Colonic mucosa (tissue), 4 donors: ENCODE measurements around the gene SCGB1D4. TPM values are rescaled to one million over a fixed set of nuclear protein-coding genes. Genes with fewer than 3 reads are reported as not detected.

ENCODE experiments used
- DNase-seq: peaks from one replicate; pipeline ENCODE4 v3.0.0-alpha.2; 2020
- H3K27ac ChIP-seq: fragments of 200-600 bp; one replicate; pipeline ENCODE4 v1.8.0; 2021
- H3K27me3 ChIP-seq: fragments of 200-600 bp; one replicate; pipeline ENCODE4 v1.8.0; 2021
- H3K36me3 ChIP-seq: fragments of 200-600 bp; one replicate; pipeline ENCODE4 v1.8.0; 2021
- H3K4me1 ChIP-seq: fragments of 200-600 bp; one replicate; pipeline ENCODE4 v1.8.0; 2021; ENCODE audit warnings: mild to moderate bottlenecking
- H3K4me3 ChIP-seq: fragments of 200-600 bp; one replicate; pipeline ENCODE4 v1.8.0; 2021
- H3K9ac ChIP-seq, 2 donors: one replicate each; pipeline ENCODE4 v1.7.0; 2013; ENCODE audit warnings: control low read depth in 2 of 2, low read depth in 2 of 2, low read length in 2 of 2
- H3K9me3 ChIP-seq: fragments of 200-600 bp; one replicate; pipeline ENCODE4 v1.8.0; 2021
- intact Hi-C: fragments of 100-400 bp; cut with DNase I; formaldehyde crosslinking; loops from one replicate; pipeline ENCODE4 v1.14.1; 2022
- total RNA-seq, 2 donors: library from RNA; stranded (reverse); fragmentation: NEBNext Ultra II Directional in 1 of 2; extraction: Animal tissue kit (Norgen Biotek cat#: 25700) in 1 of 2; gene quantifications; one replicate each; pipeline ENCODE4 v1.2.1, GENCODE V29; 2021
- TF ChIP-seq, protein P1 (sequence below): fragments of 200-600 bp; IDR thresholded peaks from one replicate; pipeline ENCODE4 v1.8.0; 2022; ENCODE audit warnings: antibody characterized with exemption, mild to moderate bottlenecking
- donor health status: healthy.
- donor health status: DM: no; HTN: no; CAD: no.
- donor health status: DM: no; HTN: no; CAD: no.

The SCGB1D4 gene
- total RNA-seq, 2 donors from 2014 or later: not detected

DNA sequence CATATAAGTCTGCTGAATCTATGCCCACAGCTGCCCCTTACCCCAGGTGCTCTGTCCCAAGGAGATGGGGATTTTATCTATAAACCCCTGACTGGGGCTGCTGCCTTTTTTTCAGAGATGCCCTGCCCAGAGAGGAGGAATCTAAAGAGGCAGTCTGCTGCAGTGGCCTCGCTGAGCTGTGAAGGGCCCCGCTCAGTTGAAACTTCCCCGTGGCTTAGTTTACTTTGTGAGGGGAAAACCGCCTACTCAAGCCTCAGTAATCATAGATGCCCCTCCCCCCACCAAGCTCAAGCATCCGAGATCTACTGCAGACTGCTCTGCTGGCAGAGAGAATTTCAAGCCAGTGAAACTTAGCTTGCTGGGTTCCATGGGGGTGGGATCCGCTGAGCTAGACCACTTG, 7.4 kb upstream of the SCGB1D4 start:
- Histone ChIP-seq H3K9ac (no peak overlapping the region), H3K36me3 (no peaks in the 10 kb centered on the region), H3K4me1 (no peaks in the 10 kb centered on the region), H3K27me3 (no peaks in the 10 kb centered on the region), H3K4me3 (no peak overlapping the region), H3K27ac (no peak overlapping the region), H3K9me3 (no peaks in the 10 kb centered on the region)
- DNase-seq: no peak
- intact Hi-C loops: no loop called here
- TF ChIP-seq, protein P1, sequence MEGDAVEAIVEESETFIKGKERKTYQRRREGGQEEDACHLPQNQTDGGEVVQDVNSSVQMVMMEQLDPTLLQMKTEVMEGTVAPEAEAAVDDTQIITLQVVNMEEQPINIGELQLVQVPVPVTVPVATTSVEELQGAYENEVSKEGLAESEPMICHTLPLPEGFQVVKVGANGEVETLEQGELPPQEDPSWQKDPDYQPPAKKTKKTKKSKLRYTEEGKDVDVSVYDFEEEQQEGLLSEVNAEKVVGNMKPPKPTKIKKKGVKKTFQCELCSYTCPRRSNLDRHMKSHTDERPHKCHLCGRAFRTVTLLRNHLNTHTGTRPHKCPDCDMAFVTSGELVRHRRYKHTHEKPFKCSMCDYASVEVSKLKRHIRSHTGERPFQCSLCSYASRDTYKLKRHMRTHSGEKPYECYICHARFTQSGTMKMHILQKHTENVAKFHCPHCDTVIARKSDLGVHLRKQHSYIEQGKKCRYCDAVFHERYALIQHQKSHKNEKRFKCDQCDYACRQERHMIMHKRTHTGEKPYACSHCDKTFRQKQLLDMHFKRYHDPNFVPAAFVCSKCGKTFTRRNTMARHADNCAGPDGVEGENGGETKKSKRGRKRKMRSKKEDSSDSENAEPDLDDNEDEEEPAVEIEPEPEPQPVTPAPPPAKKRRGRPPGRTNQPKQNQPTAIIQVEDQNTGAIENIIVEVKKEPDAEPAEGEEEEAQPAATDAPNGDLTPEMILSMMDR: no peak

DNA sequence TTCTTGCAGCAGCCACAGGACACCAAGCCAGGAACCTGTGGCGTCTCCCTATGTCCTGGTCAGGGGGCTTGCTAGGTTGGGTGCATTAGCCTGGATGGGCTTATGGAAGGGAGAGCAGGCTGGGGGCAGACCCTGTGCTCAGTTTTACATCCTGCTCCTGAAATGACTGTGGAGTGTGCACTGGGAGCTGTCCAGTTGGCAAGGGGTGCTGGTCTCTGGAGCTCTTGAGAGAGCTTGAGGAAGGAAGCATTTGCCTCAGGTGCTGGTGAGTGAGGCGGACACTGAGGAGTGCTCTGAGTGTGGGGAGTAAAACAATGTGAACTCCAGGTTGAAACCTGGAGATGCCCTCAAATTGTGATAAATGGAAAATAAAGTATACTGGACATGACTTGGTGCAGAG, 3.4 kb downstream of the SCGB1D4 start:
- H3K4me1 ChIP-seq: no peaks in the 10 kb centered on the region
- DNase-seq: no peak
- H3K27me3 ChIP-seq: no peaks in the 10 kb centered on the region
- intact Hi-C loops: no loop called here
- H3K27ac ChIP-seq: no peak overlapping the region
- H3K4me3 ChIP-seq: no peak overlapping the region
- H3K36me3 ChIP-seq: no peaks in the 10 kb centered on the region
- H3K9ac ChIP-seq: no peak overlapping the region
- H3K9me3 ChIP-seq: no peaks in the 10 kb centered on the region
- TF ChIP-seq, protein P1: no peak

DNA sequence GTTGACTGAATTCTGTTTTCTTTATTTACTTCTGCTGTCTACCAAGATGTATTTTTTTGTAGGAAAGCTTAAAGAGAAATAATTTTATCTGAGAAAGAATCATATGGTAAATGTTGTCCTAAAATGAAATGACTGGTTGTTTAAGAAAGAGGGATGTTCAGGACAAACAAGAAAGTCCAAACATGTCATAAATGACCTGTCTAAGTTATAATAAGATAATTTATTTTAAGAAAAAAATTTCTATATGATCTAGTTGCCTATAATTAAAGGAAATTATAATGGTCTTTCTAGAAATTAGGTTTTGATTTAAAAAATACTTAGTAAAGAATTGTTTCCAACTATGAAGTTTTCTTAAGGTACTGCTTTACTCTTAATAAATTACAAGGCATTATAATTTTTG, 18.4 kb downstream of the SCGB1D4 start:
- H3K9ac ChIP-seq: no peak overlapping the region
- H3K27ac ChIP-seq: no peak overlapping the region
- H3K4me3 ChIP-seq: no peak overlapping the region
- intact Hi-C loops: no loop called here
- H3K4me1 ChIP-seq: no peaks in the 10 kb centered on the region
- no peaks in the 10 kb centered on the region for H3K36me3 ChIP-seq
- no peaks in the 10 kb centered on the region for H3K27me3 ChIP-seq
- no peaks in the 10 kb centered on the region for H3K9me3 ChIP-seq
- no peak for DNase-seq
- TF ChIP-seq, protein P1: no peak

DNA sequence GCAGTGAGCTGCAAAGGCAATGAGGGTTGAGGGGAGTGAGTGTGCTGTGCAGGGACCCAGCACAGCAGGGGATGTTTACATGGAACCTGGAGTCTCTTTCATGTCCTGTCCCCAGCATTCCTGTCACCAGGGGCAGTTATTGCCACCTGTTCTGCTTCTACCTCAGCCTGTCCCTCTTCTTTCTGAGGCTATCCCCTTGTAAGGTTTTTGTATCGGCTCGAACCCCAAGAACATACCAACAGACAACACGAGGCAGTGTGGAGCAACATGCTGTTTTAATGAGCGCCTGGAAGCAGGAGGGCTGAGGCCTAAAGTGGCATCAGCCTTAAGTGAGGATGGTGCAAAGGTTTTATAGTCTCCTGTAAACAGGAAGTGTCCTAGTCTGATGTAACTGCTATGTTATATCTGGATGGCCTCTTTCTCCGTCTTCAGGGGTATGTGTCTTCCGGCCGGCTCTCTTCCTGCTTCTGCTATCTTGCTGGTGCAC, 25.0 kb downstream of the SCGB1D4 start:
- Histone ChIP-seq H3K4me1 (no peaks in the 10 kb centered on the region), H3K27ac (no peak overlapping the region), H3K36me3 (no peaks in the 10 kb centered on the region), H3K9me3 (no peaks in the 10 kb centered on the region), H3K4me3 (no peak overlapping the region), H3K27me3 (no peaks in the 10 kb centered on the region), H3K9ac (no peak overlapping the region)
- no peak for DNase-seq
- intact Hi-C loops: no loop called here
- TF ChIP-seq, protein P1: no peak

DNA sequence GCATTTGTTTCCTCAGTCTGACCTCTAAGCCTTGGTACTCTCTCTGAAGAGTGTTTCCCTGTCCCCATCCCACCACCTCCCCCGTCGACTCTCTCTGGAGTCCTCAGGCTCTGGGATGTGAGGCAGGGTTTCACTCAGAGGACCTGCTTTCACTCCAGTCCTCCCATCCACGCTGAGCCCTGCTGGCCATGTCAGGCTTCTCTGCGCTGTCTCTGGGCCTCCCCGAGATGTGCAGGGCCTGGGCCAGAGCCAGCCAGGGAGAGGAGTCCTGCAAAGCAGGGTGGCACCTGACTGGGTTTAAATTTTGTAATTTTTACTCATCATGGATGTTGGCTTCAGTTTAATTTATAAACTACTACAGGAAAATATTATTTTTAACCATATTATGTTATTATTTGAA, 25.6 kb downstream of the SCGB1D4 start:
- Histone ChIP-seq H3K4me3 (no peak overlapping the region), H3K27ac (no peak overlapping the region), H3K36me3 (no peaks in the 10 kb centered on the region), H3K4me1 (no peaks in the 10 kb centered on the region), H3K27me3 (no peaks in the 10 kb centered on the region), H3K9ac (no peak overlapping the region), H3K9me3 (no peaks in the 10 kb centered on the region)
- DNase-seq: no peak
- TF ChIP-seq, protein P1: no peak
- intact Hi-C loops: no loop called here
